Erythroblast (primary cell): ENCODE data around the gene SINHCAF.

ENCODE experiments used
- GATA1 ChIP-seq: IDR thresholded peaks from 2 replicates; pipeline ENCODE4 v1.6.1; 2011; ENCODE audit warnings: low read depth, mild to moderate bottlenecking, control low read depth, low read length, moderate library complexity
- POLR2A ChIP-seq: IDR thresholded peaks from 2 replicates; pipeline ENCODE4 v1.6.1; 2011; ENCODE audit warnings: mild to moderate bottlenecking, low read length

DNA sequence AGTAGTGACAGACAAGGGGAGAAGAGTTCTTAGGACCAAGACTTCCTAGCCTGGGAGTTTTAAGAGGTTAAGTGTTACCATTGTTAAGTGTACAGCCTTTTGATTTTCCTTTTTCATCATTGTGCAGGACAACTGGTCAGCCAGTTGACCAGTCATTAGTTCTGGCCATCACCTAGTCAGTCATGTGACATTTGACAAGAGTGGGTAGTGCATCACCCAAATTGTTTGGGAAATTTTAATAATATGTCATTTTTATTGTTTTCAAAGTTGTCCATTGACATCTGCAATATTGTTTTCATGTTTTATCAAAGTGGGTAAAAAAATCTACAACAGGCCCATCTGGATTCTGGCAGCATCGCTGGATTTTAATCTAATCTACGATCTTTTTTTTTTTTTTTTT, 15.5 kb downstream of the SINHCAF start:
- TF ChIP-seq POLR2A, result no peak
- no peak for TF ChIP-seq GATA1
